ENCODE measurements around the gene SNIP1. TPM values are rescaled to one million over a fixed set of nuclear protein-coding genes. Genes with fewer than 3 reads are reported as not detected.

SNIP1 gene
- total RNA-seq, 1 donor from 2014 or later: 20.1 TPM

DNA sequence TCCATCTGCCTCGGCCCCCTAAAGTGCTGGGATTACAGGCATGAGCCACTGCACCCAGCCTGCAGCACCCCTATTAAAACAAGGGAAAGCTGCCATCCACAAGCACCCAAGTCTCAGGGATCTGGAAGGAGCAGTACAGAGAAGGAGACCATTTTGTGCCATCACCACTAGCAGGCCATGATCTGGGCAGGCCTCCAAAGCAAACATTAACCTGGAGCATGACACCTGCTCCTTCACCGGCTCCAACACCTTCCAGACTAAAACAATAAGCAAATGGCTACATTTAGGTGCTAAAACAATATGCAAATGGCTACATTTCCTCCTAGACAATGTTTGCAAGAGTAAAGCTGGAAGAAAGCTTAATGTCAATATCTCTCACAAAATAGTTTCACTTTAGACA is 56.3 kb downstream of the SNIP1 start:
- Mint-ChIP-seq H3K9me3 (ENCODE audit: unreplicated experiment) (no peaks in the 10 kb centered on the region), H3K4me1 (ENCODE audit: low read depth, unreplicated experiment) (no peaks in the 10 kb centered on the region), H3K4me3 (ENCODE audit: unreplicated experiment) (no peak overlapping the region), H3K27ac (ENCODE audit: unreplicated experiment) (no peak overlapping the region), H3K36me3 (ENCODE audit: unreplicated experiment) (no peaks in the 10 kb centered on the region), H3K27me3 (ENCODE audit: unreplicated experiment) (peaks cover 2% of the 10 kb centered on the region)
- DNase-seq: no peak
- no peak for TF ChIP-seq CTCF (IDR thresholded peaks at IDR 0.05; ENCODE audit: partially characterized antibody, unreplicated experiment)

- H3K4me3 Mint-ChIP-seq (ENCODE audit: unreplicated experiment): no peak overlapping the region
- H3K27me3 Mint-ChIP-seq (ENCODE audit: unreplicated experiment): peaks cover 2% of the 10 kb centered on the region
- no peaks in the 10 kb centered on the region for H3K36me3 Mint-ChIP-seq (ENCODE audit: unreplicated experiment)
- no peaks in the 10 kb centered on the region for H3K9me3 Mint-ChIP-seq (ENCODE audit: unreplicated experiment)
- H3K27ac Mint-ChIP-seq (ENCODE audit: unreplicated experiment): no peak overlapping the region
- TF ChIP-seq CTCF (IDR thresholded peaks at IDR 0.05; ENCODE audit: partially characterized antibody, unreplicated experiment): no peak
- H3K4me1 Mint-ChIP-seq (ENCODE audit: low read depth, unreplicated experiment): no peaks in the 10 kb centered on the region
- no peak for DNase-seq
Observed at GRCh38 chr1:37495875-37496274, 58.2 kb downstream of the SNIP1 start.

- H3K4me1 Mint-ChIP-seq (ENCODE audit: low read depth, unreplicated experiment): no peaks in the 10 kb centered on the region
- no peak overlapping the region for H3K4me3 Mint-ChIP-seq (ENCODE audit: unreplicated experiment)
- H3K9me3 Mint-ChIP-seq (ENCODE audit: unreplicated experiment): no peaks in the 10 kb centered on the region
- DNase-seq: no peak
- H3K27me3 Mint-ChIP-seq (ENCODE audit: unreplicated experiment): peaks cover 2% of the 10 kb centered on the region
- TF ChIP-seq CTCF (IDR thresholded peaks at IDR 0.05; ENCODE audit: partially characterized antibody, unreplicated experiment): no peak
- no peaks in the 10 kb centered on the region for H3K36me3 Mint-ChIP-seq (ENCODE audit: unreplicated experiment)
- H3K27ac Mint-ChIP-seq (ENCODE audit: unreplicated experiment): no peak overlapping the region
Observed at GRCh38 chr1:37493336-37494098, 60.6 kb downstream of the SNIP1 start.

DNA sequence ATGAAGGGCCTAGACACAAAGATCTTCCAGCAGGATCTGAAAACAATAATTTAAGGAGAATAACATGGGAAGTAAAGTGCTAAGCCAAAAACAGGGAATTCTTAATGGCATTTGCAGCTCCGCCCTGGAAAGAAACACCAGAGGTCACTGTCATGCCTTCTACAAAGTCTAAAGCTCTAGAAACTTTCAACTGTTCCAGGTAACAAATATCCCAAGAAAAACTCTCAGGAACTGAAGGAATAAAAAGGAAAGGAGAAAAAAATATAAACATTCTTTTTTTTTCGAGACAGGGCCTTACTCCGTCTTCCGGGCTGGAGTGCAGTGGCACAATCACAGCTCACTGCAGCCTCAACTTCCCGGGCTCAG is 66.5 kb downstream of the SNIP1 start:
- H3K27me3 Mint-ChIP-seq (ENCODE audit: unreplicated experiment): no peaks in the 10 kb centered on the region
- TF ChIP-seq CTCF (IDR thresholded peaks at IDR 0.05; ENCODE audit: partially characterized antibody, unreplicated experiment): peak; percentile 34
- DNase-seq: no peak
- H3K9me3 Mint-ChIP-seq (ENCODE audit: unreplicated experiment): no peaks in the 10 kb centered on the region
- no peak overlapping the region for H3K27ac Mint-ChIP-seq (ENCODE audit: unreplicated experiment)
- H3K36me3 Mint-ChIP-seq (ENCODE audit: unreplicated experiment): no peaks in the 10 kb centered on the region
- no peak overlapping the region for H3K4me3 Mint-ChIP-seq (ENCODE audit: unreplicated experiment)
- H3K4me1 Mint-ChIP-seq (ENCODE audit: low read depth, unreplicated experiment): no peaks in the 10 kb centered on the region

All from glutamatergic neuron (in vitro differentiated cells).